KMS-11 (cell line): Measurements from ENCODE around the gene PTPRF.

ENCODE experiments used
- H2AFZ ChIP-seq: fragments of 200-600 bp; sonication (generic); 2 replicates; pipeline ENCODE4 v1.6.1; 2016; ENCODE audit warnings: antibody characterized with exemption, mixed run types, low read depth
- H3K27ac ChIP-seq: fragments of 200-600 bp; sonication (generic); 2 replicates; pipeline ENCODE4 v1.6.1; 2016; ENCODE audit warnings: mild to moderate bottlenecking, mixed run types
- H3K27me3 ChIP-seq: fragments of 200-600 bp; sonication (generic); 2 replicates; pipeline ENCODE4 v1.6.1; 2017; ENCODE audit warnings: mild to moderate bottlenecking, low read depth, mixed run types, moderate library complexity; ENCODE audit not compliant: insufficient read depth
- H3K36me3 ChIP-seq: fragments of 200-600 bp; sonication (generic); 2 replicates; pipeline ENCODE4 v1.6.1; 2017; ENCODE audit warnings: mild to moderate bottlenecking, mixed run types; ENCODE audit not compliant: insufficient read depth
- H3K4me1 ChIP-seq: fragments of 200-600 bp; sonication (generic); 2 replicates; pipeline ENCODE4 v1.6.1; 2016; ENCODE audit warnings: mild to moderate bottlenecking, low read depth, mixed run types; ENCODE audit not compliant: poor library complexity, severe bottlenecking
- H3K4me2 ChIP-seq: fragments of 200-600 bp; sonication (generic); 2 replicates; pipeline ENCODE4 v1.7.0; 2016; ENCODE audit warnings: mild to moderate bottlenecking, mixed run types
- H3K4me3 ChIP-seq: fragments of 200-600 bp; sonication (generic); IDR thresholded peaks from 2 replicates; pipeline ENCODE4 v1.6.1; 2017; ENCODE audit warnings: low read depth, low read length, mixed read lengths; ENCODE audit not compliant: insufficient read depth
- H3K79me2 ChIP-seq: fragments of 200-600 bp; sonication (generic); 2 replicates; pipeline ENCODE4 v1.6.1; 2016; ENCODE audit warnings: low read depth, mixed run types; ENCODE audit not compliant: insufficient read depth
- H3K9ac ChIP-seq: fragments of 200-600 bp; sonication (generic); 2 replicates; pipeline ENCODE4 v1.6.1; 2016; ENCODE audit warnings: mild to moderate bottlenecking, mixed run types
- H4K20me1 ChIP-seq: fragments of 200-600 bp; sonication (generic); 2 replicates; pipeline ENCODE4 v1.6.1; 2016; ENCODE audit warnings: mild to moderate bottlenecking, mixed run types; ENCODE audit not compliant: insufficient read depth
- TF ChIP-seq, protein P1 (sequence below): fragments of 200-600 bp; sonication (generic); conservative IDR thresholded peaks from 2 replicates; pipeline ENCODE4 v1.6.1; 2017; ENCODE audit warnings: low read depth, mild to moderate bottlenecking, antibody characterized with exemption, low read length, moderate library complexity, mixed read lengths

Gene PTPRF

GRCh38 chr1:43671193-43671592, 140.5 kb downstream of the PTPRF start:
- Histone ChIP-seq H3K4me3 (no peak overlapping the region), H3K27me3 (no peaks in the 10 kb centered on the region), H3K79me2 (no peaks in the 10 kb centered on the region), H3K4me2 (no peak overlapping the region), H4K20me1 (no peaks in the 10 kb centered on the region), H3K9ac (no peak overlapping the region), H3K4me1 (no peaks in the 10 kb centered on the region), H2AFZ (no peak overlapping the region), H3K27ac (no peak overlapping the region), H3K36me3 (peaks cover 3% of the 10 kb centered on the region; the same call in 1 of the 2 replicates)
- TF ChIP-seq, protein P1, sequence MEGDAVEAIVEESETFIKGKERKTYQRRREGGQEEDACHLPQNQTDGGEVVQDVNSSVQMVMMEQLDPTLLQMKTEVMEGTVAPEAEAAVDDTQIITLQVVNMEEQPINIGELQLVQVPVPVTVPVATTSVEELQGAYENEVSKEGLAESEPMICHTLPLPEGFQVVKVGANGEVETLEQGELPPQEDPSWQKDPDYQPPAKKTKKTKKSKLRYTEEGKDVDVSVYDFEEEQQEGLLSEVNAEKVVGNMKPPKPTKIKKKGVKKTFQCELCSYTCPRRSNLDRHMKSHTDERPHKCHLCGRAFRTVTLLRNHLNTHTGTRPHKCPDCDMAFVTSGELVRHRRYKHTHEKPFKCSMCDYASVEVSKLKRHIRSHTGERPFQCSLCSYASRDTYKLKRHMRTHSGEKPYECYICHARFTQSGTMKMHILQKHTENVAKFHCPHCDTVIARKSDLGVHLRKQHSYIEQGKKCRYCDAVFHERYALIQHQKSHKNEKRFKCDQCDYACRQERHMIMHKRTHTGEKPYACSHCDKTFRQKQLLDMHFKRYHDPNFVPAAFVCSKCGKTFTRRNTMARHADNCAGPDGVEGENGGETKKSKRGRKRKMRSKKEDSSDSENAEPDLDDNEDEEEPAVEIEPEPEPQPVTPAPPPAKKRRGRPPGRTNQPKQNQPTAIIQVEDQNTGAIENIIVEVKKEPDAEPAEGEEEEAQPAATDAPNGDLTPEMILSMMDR = no peak

DNA sequence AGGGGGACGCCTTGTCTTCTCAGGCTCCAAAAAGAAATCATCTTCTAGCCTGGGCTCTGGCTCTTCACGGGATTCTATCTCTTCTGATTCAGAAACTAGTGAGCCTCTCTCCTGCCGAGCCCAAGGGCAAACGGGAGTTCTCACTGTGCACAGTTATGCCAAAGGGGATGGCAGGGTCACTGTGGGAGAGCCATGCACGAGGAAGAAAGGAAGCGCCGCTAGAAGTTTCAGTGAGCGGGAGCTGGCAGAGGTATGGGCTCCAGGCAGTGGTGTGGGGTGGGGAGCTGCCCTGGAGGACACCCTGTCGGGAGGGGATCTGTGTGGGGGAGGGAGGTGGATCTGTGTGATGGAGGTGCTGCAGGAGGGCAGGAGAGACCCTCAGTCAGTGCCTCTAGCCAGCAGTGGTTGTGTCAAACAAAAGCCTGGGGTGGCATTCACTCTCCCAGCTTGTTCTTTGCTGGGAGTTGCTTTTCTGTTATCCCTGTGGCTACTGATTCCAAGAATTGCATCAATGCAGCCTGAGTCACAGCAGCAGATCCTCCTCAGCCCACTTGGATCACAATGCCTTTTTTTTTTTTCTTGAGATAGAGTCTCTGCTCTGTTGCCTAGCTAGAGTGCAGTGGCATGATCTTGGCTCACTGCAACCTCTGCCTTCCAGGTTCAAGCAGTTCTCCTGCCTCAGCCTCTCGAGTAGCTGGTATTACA, 141.1 kb downstream of the PTPRF start:
- no peak overlapping the region for H3K9ac ChIP-seq
- H3K79me2 ChIP-seq = no peaks in the 10 kb centered on the region
- no peak overlapping the region for H3K27ac ChIP-seq
- H4K20me1 ChIP-seq = no peaks in the 10 kb centered on the region
- TF ChIP-seq, protein P1 = no peak
- no peak overlapping the region for H2AFZ ChIP-seq
- no peak overlapping the region for H3K4me2 ChIP-seq
- no peaks in the 10 kb centered on the region for H3K4me1 ChIP-seq
- peaks cover 3% of the 10 kb centered on the region; the same call in 1 of the 2 replicates for H3K36me3 ChIP-seq
- H3K27me3 ChIP-seq = no peaks in the 10 kb centered on the region
- H3K4me3 ChIP-seq = no peak overlapping the region

DNA sequence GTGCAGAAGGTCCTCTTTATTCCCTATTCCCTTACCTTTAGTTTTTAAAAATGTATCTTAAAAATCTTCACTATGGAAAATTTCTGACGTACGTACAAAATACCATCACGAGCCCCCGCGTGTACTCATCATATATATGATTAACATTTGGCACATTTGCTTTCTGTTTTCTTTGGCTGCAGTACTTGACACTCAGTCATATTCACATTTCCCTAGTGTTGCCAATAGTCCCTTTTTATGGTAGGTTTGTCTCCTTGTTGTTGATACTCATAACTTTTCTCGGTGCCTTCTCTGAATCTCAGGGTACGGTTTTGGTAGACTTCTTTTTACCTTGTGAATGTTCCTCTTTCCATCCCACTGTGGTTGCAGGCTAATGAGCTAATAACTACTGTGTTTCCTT, 142.6 kb downstream of the PTPRF start:
- Histone ChIP-seq H3K27ac (no peak overlapping the region), H3K36me3 (peaks cover 3% of the 10 kb centered on the region; the same call in 1 of the 2 replicates), H3K79me2 (no peaks in the 10 kb centered on the region), H4K20me1 (no peaks in the 10 kb centered on the region), H3K27me3 (no peaks in the 10 kb centered on the region), H3K9ac (no peak overlapping the region), H2AFZ (no peak overlapping the region), H3K4me1 (no peaks in the 10 kb centered on the region), H3K4me2 (no peak overlapping the region), H3K4me3 (no peak overlapping the region)
- TF ChIP-seq, protein P1 = no peak
